T-helper 2 cell treated with Interferon-gamma antibody and Interleukin-4, amounts not matched to agents 100 ng/mL and 5 ng/mL, for 36 hours (primary cell): ENCODE results near the gene CATSPER3. TPM values are rescaled to one million over a fixed set of nuclear protein-coding genes. Genes with fewer than 3 reads are reported as not detected.

ENCODE experiments used
- intact Hi-C: fragments of 100-400 bp; cut with micrococcal nuclease; formaldehyde crosslinking; loops from one replicate; pipeline ENCODE4 v1.15.1; 2023
- total RNA-seq: library from RNA; stranded (reverse); gene quantifications from 2 replicates; pipeline ENCODE4 v1.2.3, GENCODE V29; 2022

The CATSPER3 gene
- total RNA-seq, 1 donor from 2014 or later = 0.95 TPM

DNA sequence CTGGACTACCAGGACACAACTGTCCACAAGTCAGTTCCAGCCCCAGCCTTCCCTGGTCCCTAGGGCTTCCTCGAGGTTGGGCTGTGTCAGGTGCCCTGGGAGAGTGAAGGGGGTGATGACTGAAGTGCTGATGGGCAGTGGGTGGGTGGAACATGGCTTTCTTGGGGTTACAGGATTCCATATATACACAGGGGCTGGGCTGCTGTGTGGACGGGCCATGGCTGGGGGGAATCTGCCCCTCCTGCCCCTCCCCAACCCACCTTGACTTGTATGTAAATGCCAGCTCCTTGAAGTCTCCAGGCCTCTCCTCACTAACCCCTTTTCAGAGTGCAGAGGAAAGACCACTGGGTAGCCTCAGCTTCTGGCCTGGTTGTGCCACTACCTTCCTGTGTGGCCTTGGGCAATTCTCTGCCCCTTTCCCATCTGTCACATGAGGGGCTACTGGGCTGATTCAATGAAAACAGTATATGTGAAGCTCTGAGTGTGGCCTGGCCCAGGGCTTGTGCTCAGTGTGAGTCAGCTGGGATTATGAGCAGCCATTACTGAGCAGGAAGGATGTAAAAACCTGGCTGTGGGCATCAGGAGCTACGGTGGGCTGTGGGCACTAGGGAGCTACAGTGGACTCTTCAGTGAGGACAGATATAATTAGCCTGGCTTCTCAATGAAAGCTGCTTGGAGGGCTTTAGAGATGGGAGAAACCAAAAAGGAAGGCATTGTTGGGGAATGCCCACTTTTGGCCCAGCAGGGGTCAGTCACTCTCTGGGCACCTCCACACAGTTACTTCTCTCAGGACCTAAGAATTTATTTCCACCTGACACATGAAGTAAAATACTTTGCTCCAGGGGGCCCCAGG is 43.0 kb downstream of the CATSPER3 start:
- intact Hi-C loops = no loop called here

- intact Hi-C loops = no loop called here
Observed at GRCh38 chr5:135011355-135012032, 43.8 kb downstream of the CATSPER3 start.

DNA sequence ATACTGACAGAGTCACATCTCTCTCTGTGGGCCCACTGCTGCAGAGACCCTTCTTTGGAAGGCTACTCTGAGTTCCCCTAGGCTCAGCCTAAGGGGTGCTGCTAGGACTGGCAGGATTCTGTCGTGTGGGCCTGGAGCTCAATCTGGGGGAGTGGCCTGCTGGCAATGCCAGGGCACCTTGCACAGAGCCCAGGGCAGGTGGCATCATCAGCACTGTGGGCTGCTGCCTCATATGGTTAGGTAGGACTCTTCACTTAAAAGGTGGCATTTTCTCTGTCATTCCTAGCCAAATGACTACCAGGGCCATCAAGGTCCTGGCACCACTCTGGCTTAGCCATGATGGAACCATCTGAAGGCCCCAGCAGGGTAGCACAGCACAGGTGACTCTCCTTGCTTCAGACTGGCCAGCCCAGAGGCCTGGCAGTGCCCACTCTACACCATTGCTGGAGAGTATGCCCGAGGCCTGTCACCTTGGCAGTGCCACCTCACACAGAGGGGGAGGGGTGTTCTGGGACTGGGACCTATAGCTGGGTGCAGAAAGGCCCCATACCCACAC is 44.4 kb downstream of the CATSPER3 start:
- intact Hi-C loops = no loop called here

GRCh38 chr5:135012951-135013391 is 45.3 kb downstream of the CATSPER3 start:
- intact Hi-C loops = no loop called here

- intact Hi-C loops = no loop called here
Observed at GRCh38 chr5:135013445-135013844, 45.7 kb downstream of the CATSPER3 start.

DNA sequence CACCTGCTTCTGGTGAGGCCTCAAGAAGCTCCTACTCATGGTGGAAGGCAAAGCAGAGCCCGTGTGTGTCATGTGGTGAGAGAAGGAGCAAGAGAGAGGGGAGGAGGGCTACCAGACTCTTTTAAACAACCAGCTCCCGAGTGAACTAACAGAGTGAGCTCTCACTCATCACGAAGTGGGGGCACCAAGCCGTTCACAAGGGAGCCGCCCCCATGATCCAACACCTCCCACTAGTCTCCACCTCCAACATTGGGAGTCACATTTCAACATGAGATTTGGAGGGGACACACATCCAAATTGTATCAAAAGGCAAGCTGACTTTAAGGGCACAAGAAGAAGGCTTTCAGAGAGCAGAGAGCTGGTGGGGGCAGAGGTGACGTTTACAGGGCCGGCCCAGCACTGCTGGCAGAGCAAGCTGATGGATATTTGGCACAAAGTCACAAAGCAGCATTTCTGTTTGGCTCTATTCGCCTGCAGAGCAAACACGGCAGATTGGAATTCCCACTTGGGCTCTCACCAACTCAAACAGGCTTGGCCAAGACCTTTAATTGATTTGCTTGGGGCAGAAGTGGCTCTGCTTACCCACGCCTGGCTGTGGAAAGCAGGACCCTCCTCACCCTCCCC is 46.4 kb downstream of the CATSPER3 start:
- intact Hi-C loops = no loop called here

DNA sequence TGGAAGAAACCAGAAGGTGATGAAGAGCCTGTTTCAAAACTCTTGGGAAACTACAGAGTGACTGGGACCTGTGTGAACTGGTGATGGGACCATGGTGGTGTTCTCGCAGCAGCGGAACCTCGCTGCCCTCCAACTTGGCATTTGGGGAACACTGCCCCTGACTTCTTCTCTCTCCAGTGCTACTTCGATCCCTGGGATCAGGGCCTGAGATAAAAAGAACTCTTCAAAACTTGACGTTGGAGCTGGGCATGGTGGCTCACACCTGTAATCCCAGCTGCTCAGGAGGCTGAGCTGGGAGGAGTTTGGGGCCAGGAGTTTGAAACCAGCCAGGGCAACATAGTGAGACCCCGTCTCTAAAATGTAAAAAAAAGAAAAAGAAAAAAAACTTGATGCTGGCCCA is 48.2 kb downstream of the CATSPER3 start:
- intact Hi-C loops = no loop called here

GRCh38 chr5:135016861-135017290 is 49.2 kb downstream of the CATSPER3 start:
- intact Hi-C loops = no loop called here

- intact Hi-C loops = no loop called here
Observed at GRCh38 chr5:135018457-135018856, 50.8 kb downstream of the CATSPER3 start.

DNA sequence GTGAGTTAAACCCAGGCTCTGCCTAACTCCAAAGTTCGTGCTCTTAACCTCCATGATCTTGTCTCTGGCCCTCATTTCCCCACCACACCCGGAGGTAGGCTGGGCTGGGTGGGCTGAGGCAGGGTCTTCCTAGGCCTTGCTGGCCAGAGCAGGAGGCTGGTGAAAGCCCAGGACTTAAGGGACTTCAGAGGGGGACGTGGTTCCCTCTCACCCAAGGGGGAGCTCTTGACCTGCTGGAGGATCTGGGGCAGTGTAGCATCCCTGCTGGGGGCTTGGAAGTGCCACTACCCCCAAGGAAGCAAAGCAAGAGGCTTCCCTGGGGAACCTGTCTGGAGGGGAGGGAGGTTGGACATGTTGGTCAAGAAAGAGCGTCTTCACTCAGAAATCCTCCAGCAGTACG is 51.6 kb downstream of the CATSPER3 start:
- intact Hi-C loops = no loop called here

DNA sequence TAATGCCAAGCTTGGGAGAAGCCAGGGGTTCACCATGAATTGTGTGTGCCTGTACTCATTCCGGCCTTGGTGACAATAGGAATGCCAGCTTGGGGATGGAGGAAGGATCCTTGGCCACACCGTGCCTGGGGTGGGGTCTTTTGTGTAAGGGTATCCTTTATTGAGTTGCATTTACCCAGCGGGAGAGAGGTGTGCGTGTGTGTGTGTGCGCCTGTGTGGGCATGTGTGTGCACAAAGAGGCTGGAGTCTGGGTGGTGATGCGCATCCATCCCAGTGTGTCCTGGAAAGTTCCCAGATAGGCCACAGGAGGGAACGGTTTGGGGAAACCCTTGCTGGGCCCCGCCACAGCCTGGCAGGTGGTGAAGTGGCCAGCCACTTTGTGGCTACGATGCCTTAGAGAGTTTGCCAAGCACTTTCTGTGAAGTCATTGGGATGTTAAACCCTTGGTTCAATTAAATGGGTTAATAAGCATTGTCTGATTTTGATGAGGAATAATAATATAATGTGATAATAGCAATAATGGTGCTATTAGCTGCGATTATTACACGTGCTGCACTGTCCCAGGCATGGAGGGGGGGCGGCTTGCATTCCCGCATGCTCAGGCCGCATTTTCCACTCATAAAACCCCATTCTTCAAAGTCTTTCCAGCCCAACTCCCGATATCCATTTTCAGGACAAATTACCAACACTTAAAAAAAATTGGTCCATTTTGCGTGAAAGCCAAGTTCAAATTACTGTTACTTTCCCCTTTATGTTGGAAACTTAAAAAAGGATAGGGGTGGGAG is 52.6 kb downstream of the CATSPER3 start:
- intact Hi-C loops = no loop called here

DNA sequence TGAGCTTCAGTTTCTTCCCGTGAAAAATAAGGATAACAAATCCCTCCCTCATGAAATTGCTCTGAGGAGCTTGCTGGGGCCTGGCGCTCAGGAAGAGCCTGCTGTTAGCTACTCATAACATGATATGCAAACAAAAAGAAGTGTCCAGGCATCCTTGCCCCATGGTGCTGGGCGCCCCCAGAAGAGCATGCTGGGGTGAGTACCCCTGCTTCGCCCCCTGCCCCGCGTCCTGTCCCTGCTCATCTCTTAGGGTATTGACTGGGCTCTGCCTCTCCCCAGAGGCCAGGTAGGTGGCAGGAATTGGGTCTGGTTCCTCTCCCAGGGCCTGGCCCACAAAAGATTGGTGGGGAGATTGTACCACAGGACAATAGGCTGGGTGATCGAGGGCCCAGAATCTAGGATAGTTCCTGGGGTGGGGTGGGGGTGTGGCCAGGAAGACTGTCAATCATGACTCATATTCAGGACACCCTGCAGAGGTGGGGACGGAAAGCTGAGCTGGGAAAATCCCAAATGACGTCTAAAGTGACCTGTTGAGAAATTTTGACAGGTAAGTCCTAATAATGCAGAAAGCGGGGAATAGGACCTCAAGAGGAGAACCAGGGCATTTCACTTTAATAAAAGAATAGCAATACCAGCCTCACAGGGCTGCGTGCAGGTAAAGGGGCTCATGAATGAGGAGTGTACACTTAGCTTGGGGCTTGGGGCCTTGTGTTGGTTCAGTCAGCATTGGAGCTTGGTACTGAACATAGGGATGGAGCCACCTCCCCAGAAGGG is 57.4 kb downstream of the CATSPER3 start:
- intact Hi-C loops = no loop called here

DNA sequence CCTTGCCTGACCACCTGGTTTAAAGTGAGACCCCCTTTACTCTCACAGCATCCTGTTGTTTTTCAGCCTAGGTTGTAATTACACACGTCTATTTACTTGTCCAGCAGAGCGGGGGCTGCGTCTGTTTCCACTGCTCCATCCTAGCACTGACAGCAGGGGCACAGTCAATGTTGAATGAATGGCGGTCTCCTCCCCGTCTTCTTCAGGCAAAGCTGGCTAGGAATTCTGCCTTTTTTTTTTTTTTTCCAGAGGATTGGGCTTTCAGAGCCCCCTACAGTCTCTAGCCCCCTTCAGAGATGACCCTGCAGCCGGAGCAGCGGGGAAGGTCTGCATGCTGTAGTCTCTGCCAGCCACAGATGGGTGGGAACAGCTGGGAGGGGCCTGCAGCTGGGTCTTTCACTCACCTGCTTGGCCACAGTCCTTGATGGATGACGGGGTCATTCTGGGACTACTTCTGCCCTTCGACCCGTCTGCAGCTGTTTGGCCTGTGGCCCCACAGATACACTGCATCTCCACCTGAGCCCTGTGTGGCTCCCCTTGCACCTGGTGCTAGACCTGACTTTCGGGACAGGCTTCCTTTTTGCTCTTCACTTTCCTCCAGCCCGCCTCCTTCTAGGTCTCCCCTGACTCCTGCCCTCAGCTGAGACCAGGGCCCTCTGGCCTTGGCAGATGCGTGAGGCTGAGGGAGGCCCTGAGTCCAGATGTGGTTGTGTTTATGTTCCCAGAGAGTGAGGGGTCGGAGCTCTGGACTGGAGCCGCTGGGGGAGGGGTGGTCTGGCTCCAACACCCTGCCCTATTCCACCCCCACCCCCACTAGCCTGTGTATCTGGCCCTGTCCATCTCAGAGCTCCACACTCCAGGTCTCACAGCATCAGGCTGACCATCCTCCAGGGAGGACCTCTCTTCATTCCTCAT is 58.3 kb downstream of the CATSPER3 start:
- intact Hi-C loops = no loop called here

- intact Hi-C loops = no loop called here
Observed at GRCh38 chr5:135026645-135027265, 59.0 kb downstream of the CATSPER3 start.

- intact Hi-C loops = no loop called here
Observed at GRCh38 chr5:135027266-135027696, 59.6 kb downstream of the CATSPER3 start.

DNA sequence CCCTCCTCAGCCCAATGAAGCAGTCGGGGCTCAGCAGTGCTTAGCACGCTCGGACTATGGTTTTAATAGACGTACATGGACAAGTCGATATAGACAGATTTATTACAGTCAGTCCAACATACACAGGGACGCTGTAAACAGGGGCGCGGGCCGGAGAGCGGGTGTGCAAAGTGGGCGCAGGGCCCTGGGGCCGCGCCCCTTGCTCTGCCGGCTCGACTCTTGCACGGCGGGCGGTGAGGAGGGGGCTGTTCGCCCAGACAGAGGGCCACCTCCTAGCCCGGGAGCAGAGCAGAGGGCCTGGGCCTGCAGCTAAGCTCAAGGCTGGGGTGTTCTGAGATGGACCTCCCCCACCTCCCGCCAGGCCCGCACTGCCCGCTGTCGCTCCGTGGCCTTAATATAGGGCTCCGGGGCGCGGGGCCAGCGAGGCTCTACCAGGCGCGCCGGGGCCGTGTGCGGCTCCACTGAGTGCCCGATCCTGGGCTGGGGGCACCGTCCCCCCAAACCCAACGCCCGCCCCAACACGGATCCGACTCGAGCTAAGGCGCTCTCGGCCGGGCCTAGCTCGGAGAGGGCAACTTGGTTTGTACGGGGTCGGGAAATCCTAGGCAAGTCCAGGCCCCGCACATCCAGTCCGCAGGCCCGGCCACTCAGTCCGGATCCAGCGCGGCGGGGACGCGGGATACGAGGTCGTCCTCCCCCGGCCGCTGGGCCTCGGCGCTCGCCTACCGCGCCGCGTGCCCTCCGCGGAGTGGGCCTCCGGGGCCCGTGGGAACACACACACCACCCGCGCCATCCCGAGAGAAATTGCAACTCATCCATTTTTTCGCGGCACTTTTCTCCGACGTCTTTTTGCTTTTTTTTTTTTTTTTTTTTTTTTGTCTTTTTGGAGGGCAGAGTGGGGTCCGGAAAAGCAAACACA is 60.2 kb downstream of the CATSPER3 start:
- intact Hi-C loops = no loop called here

- intact Hi-C loops = no loop called here
Observed at GRCh38 chr5:135028791-135029476, 61.2 kb downstream of the CATSPER3 start.
